Karpas-422 (cell line): ENCODE results near the gene FGF18. TPM values are rescaled to one million over a fixed set of nuclear protein-coding genes. Genes with fewer than 3 reads are reported as not detected.
A peak's percentile ranks its signal among the peaks of the same experiment; 100 is the strongest.

Experiments
- DNase-seq: peaks from one replicate; pipeline ENCODE4 v3.0.0-alpha.2; 2015
- H2AFZ ChIP-seq: fragments of 200-600 bp; sonication (generic); 2 replicates; pipeline ENCODE4 v1.6.1; 2014; ENCODE audit warnings: antibody characterized with exemption, low read length, mixed read lengths
- H3K27ac ChIP-seq: fragments of 200-600 bp; sonication (generic); 2 replicates; pipeline ENCODE4 v1.5.1; 2014; ENCODE audit warnings: mild to moderate bottlenecking, low read length, moderate library complexity
- H3K27me3 ChIP-seq: fragments of 200-600 bp; sonication (generic); 2 replicates; pipeline ENCODE4 v1.6.1; 2014; ENCODE audit warnings: low read length, mixed read lengths
- H3K36me3 ChIP-seq: fragments of 200-600 bp; sonication (generic); 2 replicates; pipeline ENCODE4 v1.6.1; 2014; ENCODE audit warnings: low read length, mixed read lengths; ENCODE audit not compliant: insufficient read depth
- H3K4me1 ChIP-seq: fragments of 200-600 bp; sonication (generic); 2 replicates; pipeline ENCODE4 v1.6.1; 2014; ENCODE audit warnings: mild to moderate bottlenecking, low read length, mixed read lengths
- H3K4me2 ChIP-seq: fragments of 200-600 bp; sonication (generic); 2 replicates; pipeline ENCODE4 v1.6.1; 2014; ENCODE audit warnings: low read length, low read depth, mild to moderate bottlenecking; ENCODE audit not compliant: poor library complexity, severe bottlenecking
- H3K4me3 ChIP-seq: fragments of 200-600 bp; sonication (generic); 2 replicates; pipeline ENCODE4 v1.5.1; 2014; ENCODE audit warnings: mild to moderate bottlenecking, antibody characterized with exemption, low read length, mixed read lengths
- H3K79me2 ChIP-seq: fragments of 200-600 bp; sonication (generic); 2 replicates; pipeline ENCODE4 v1.6.1; 2014; ENCODE audit warnings: mild to moderate bottlenecking, low read length, mixed read lengths
- H3K9ac ChIP-seq: fragments of 200-600 bp; sonication (generic); 2 replicates; pipeline ENCODE4 v1.6.0; 2014; ENCODE audit warnings: low read length
- H3K9me2 ChIP-seq: fragments of 200-600 bp; sonication (generic), shearing (Covaris generic); replicated peaks from 2 replicates; pipeline ENCODE4 v1.6.0; 2014; ENCODE audit warnings: mild to moderate bottlenecking, low read length, moderate library complexity; ENCODE audit not compliant: insufficient read depth
- H3K9me3 ChIP-seq: fragments of 300-700, 200-600 bp; sonication (generic); 2 replicates; pipeline ENCODE4 v1.6.1; 2014; ENCODE audit warnings: low read length, mixed read lengths
- H4K20me1 ChIP-seq: fragments of 200-600 bp; sonication (generic); 2 replicates; pipeline ENCODE4 v1.6.1; 2014; ENCODE audit warnings: mild to moderate bottlenecking, antibody characterized with exemption, low read length, low read depth; ENCODE audit not compliant: insufficient read depth
- total RNA-seq: library from RNA; depleted of rRNA; stranded (reverse); fragments of >200 nt; shearing (Covaris generic); gene quantifications from 2 replicates; pipeline ENCODE4 v1.2.3, GENCODE V29; 2014; ENCODE audit warnings: low replicate concordance

The FGF18 gene
- total RNA-seq, 1 experiment from 2014 or later: not detected

- no peaks in the 10 kb centered on the region for H3K9me3 ChIP-seq
- DNase-seq: peak; percentile 59
- peak overlapping the region; percentile 88 for H3K4me2 ChIP-seq
- H3K79me2 ChIP-seq: peaks cover 47% of the 10 kb centered on the region
- H4K20me1 ChIP-seq: peaks cover 42% of the 10 kb centered on the region
- H3K27ac ChIP-seq: peak overlapping the region; percentile 74
- peaks cover 40% of the 10 kb centered on the region for H3K36me3 ChIP-seq
- H2AFZ ChIP-seq: peak overlapping the region; percentile 96
- no peaks in the 10 kb centered on the region for H3K27me3 ChIP-seq
- peaks cover 38% of the 10 kb centered on the region for H3K4me1 ChIP-seq
- H3K4me3 ChIP-seq: peak overlapping the region; percentile 98
- peak overlapping the region; percentile 94 for H3K9ac ChIP-seq
- no peaks in the 10 kb centered on the region for H3K9me2 ChIP-seq
These were observed 32.5 kb upstream of the FGF18 start for GRCh38 chr5:171386861-171387344.

GRCh38 chr5:171387345-171387969 is 32.0 kb upstream of the FGF18 start, which contains the start of gene NPM1:
TSS of gene NPM1 (plus strand) at chr5:171387849. CDS start at chr5:171387949, 100 bp downstream.
- Histone ChIP-seq H2AFZ (peak within 1 kb of the TSS; percentile 96), H3K27me3 (no peaks in the 10 kb centered on the region), H3K79me2 (peaks cover 53% of the 10 kb centered on the region), H4K20me1 (peaks cover 48% of the 10 kb centered on the region), H3K4me2 (peak within 1 kb of the TSS; percentile 95), H3K36me3 (peaks cover 45% of the 10 kb centered on the region), H3K9me3 (no peaks in the 10 kb centered on the region), H3K9ac (peak within 1 kb of the TSS; percentile 99), H3K4me3 (peak within 1 kb of the TSS; percentile 98), H3K9me2 (no peaks in the 10 kb centered on the region), H3K27ac (peak within 1 kb of the TSS; percentile 80), H3K4me1 (peaks cover 42% of the 10 kb centered on the region)
- DNase-seq: peak; percentile 100

GRCh38 chr5:171387970-171388815 is 31.3 kb upstream of the FGF18 start:
- peaks cover 52% of the 10 kb centered on the region for H3K36me3 ChIP-seq
- H3K4me3 ChIP-seq: peak overlapping the region; percentile 98
- H3K27me3 ChIP-seq: no peaks in the 10 kb centered on the region
- H3K9me2 ChIP-seq: no peaks in the 10 kb centered on the region
- H3K4me1 ChIP-seq: peaks cover 45% of the 10 kb centered on the region
- H4K20me1 ChIP-seq: peaks cover 55% of the 10 kb centered on the region
- H3K9me3 ChIP-seq: no peaks in the 10 kb centered on the region
- peak; percentile 88 for DNase-seq
- peak overlapping the region; percentile 95 for H3K4me2 ChIP-seq
- H2AFZ ChIP-seq: no peak overlapping the region
- peak overlapping the region; percentile 99 for H3K9ac ChIP-seq
- peak overlapping the region; percentile 80 for H3K27ac ChIP-seq
- H3K79me2 ChIP-seq: peaks cover 60% of the 10 kb centered on the region

- Histone ChIP-seq H2AFZ (no peak overlapping the region), H4K20me1 (peaks cover 61% of the 10 kb centered on the region), H3K4me1 (peaks cover 46% of the 10 kb centered on the region)
These were observed 30.7 kb upstream of the FGF18 start for GRCh38 chr5:171388816-171389168.

GRCh38 chr5:171390883-171391677 is 28.4 kb upstream of the FGF18 start:
- H3K27me3 ChIP-seq: no peaks in the 10 kb centered on the region
- H3K9me2 ChIP-seq: no peaks in the 10 kb centered on the region
- no peaks in the 10 kb centered on the region for H3K9me3 ChIP-seq
- H3K27ac ChIP-seq: no peak overlapping the region
- H4K20me1 ChIP-seq: peaks cover 84% of the 10 kb centered on the region
- peaks cover 89% of the 10 kb centered on the region for H3K79me2 ChIP-seq
- peak overlapping the region; percentile 95 for H3K4me2 ChIP-seq
- DNase-seq: peak; percentile 39
- no peak overlapping the region for H3K9ac ChIP-seq
- peaks cover 79% of the 10 kb centered on the region for H3K36me3 ChIP-seq
- H2AFZ ChIP-seq: no peak overlapping the region
- H3K4me3 ChIP-seq: no peak overlapping the region
- peaks cover 46% of the 10 kb centered on the region for H3K4me1 ChIP-seq

More at GRCh38 chr5:171388816-171389168, 30.7 kb upstream of the FGF18 start:
- H3K27me3 ChIP-seq: no peaks in the 10 kb centered on the region
- H3K27ac ChIP-seq: peak overlapping the region; percentile 80; the same call in 1 of the 2 replicates
- H3K9me3 ChIP-seq: no peaks in the 10 kb centered on the region
- no peak for DNase-seq
- H3K9me2 ChIP-seq: no peaks in the 10 kb centered on the region
- H3K79me2 ChIP-seq: peaks cover 66% of the 10 kb centered on the region
- peak overlapping the region; percentile 98 for H3K4me3 ChIP-seq
- H3K9ac ChIP-seq: peak overlapping the region; percentile 99
- H3K4me2 ChIP-seq: peak overlapping the region; percentile 95
- peaks cover 58% of the 10 kb centered on the region for H3K36me3 ChIP-seq

- Histone ChIP-seq H3K4me2 (no peak overlapping the region), H3K4me1 (peaks cover 39% of the 10 kb centered on the region), H3K36me3 (peaks cover 89% of the 10 kb centered on the region), H3K9ac (no peak overlapping the region), H2AFZ (no peak overlapping the region), H3K27ac (no peak overlapping the region), H3K9me3 (no peaks in the 10 kb centered on the region), H3K27me3 (no peaks in the 10 kb centered on the region), H3K9me2 (no peaks in the 10 kb centered on the region), H4K20me1 (peaks cover 94% of the 10 kb centered on the region), H3K79me2 (peaks cover 95% of the 10 kb centered on the region), H3K4me3 (no peak overlapping the region)
- peak; percentile 40 for DNase-seq
These were observed 27.4 kb upstream of the FGF18 start for GRCh38 chr5:171391996-171392577.

- Histone ChIP-seq H3K9ac (no peak overlapping the region), H2AFZ (no peak overlapping the region), H3K4me1 (peaks cover 42% of the 10 kb centered on the region), H3K27me3 (no peaks in the 10 kb centered on the region), H3K79me2 (peaks cover 100% of the 10 kb centered on the region), H3K4me3 (no peak overlapping the region), H3K4me2 (no peak overlapping the region), H3K36me3 (peaks cover 95% of the 10 kb centered on the region), H4K20me1 (peaks cover 100% of the 10 kb centered on the region), H3K27ac (no peak overlapping the region), H3K9me2 (no peaks in the 10 kb centered on the region), H3K9me3 (no peaks in the 10 kb centered on the region)
- peak; percentile 39 for DNase-seq
These were observed 26.8 kb upstream of the FGF18 start for GRCh38 chr5:171392585-171393159.
